Stimulated activated CD8-positive, alpha-beta memory T cell treated with anti-CD3 and anti-CD28 coated beads, Interleukin-15, amount 100 ng/mL, for 48 hours (primary cell): ENCODE measurements around the gene ELP6.
A peak's percentile ranks its signal among the peaks of the same experiment; 100 is the strongest.
"Not testable (repeated sequence)": the region's sequence is repeated elsewhere in the genome, so short reads cannot be mapped to it uniquely, and the experiment has no call there.

ENCODE experiments used
- DNase-seq, 2 donors: peaks; one replicate each; pipeline ENCODE4 v3.0.0-alpha.2; 2020; ENCODE audit warnings: low read depth in 2 of 2

ELP6 gene

GRCh38 chr3:47512416-47513124, 942 bp downstream of the ELP6 start:
- no peak for DNase-seq

DNA sequence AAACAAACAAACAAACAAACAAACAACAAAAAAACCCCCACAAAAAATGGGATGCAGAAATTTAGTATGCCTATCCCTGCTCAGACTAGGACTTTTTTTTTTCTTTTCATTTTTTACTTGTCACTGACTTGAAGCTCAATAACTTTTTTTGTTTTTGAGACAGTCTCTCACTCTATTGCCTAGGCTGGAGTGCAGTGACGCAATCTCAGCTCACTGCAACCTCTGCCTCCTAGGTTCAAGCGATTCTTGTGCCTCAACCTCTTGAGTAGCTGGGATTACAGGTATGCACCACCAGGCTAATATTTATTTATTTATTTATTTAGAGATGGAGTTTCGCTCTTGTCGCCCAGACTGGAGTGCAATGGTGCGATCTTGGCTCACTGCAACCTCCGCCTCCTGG, 8.2 kb downstream of the ELP6 start:
- not testable (repeated sequence) for DNase-seq

- no peak for DNase-seq
These were observed 9.4 kb downstream of the ELP6 start for GRCh38 chr3:47504113-47504512.

GRCh38 chr3:47503033-47503432, 10.5 kb downstream of the ELP6 start:
- DNase-seq: no peak

DNA sequence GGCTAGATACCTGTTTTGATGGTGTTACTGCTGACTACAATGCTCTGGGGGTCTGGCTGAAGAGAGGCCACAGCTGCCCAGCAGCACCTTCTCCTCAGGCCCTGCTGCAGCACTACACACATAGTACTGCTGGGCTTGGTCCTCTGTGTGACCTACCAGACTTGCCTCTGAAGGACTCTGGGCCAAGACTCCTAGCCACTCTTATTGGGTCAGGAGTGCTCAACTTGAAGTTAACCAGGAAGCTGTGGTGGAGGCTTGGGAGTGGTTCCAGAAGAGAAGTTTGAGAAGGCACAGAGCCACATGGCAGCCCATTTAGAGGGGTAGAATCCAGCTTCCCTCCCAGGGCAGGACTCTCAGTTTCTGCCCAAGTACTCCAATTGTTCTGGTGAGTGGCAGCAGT, 16.6 kb downstream of the ELP6 start:
- DNase-seq: no peak

GRCh38 chr3:47495886-47496285, 17.6 kb downstream of the ELP6 start:
- no peak for DNase-seq

DNA sequence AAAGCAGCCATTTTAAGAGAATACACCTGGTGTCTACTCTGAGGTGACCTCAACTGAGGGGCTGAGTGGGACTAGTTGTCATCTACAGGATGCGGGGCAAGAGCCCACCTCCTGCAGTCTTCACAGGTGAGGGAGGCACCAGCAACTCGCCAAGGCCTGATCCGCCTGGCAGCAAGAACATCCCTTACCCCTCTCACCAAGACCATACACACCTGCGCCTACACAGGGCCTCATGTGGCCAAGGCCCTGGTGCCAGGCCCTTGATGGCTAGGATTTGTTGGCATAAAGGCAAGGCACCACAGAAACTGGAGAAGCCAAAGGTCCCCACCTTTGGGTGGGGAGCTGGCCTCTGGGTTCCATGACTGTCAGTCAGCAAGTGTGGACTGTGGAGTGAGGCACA, 18.4 kb downstream of the ELP6 start:
- DNase-seq: no peak

GRCh38 chr3:47491777-47492176, 21.7 kb downstream of the ELP6 start:
- no peak for DNase-seq

GRCh38 chr3:47491186-47491585, 22.3 kb downstream of the ELP6 start:
- no peak for DNase-seq

DNA sequence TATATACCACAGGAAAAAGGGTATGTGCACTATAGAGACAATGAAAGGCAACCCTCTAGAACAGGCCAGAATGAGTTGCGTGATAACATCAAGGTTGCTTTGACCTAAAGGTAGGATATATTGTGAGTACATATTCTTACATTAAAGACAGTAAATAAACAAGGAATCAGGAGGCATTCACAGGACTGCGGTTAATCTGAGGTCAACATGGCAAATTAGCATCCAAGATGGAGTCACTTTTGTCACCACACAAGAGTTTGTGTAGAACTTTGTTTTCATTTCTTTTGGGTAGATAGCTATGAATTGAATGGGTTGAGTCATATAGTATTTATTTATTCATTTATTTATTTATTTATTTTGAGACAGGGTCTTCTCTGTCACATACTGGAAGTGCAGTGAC, 26.2 kb downstream of the ELP6 start:
- no peak for DNase-seq

GRCh38 chr3:47485812-47486211, 27.7 kb downstream of the ELP6 start:
- no peak for DNase-seq

- DNase-seq: no peak
These were observed 31.1 kb downstream of the ELP6 start for GRCh38 chr3:47482366-47482765.

- not testable (repeated sequence) for DNase-seq
These were observed 31.7 kb downstream of the ELP6 start for GRCh38 chr3:47481763-47482162.

DNA sequence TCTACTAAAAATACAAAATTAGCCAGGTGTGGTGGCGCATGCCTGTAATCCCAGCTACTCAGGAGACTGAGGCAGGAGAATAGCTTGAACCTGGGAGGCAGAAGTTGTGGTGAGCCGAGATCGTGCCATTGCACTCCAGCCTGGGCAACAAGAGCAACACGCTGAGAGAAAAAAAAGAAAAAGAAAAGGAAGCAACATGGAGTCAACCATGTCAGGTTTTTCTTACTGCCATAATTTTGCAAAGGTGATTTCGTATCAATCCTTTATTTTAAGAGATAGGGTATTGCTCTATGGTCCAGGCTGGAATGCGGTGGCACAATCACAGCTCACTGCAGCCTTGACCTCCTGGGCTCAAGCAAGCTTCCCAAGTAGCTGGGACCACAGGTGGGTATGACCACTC, 33.2 kb downstream of the ELP6 start:
- not testable (repeated sequence) for DNase-seq

GRCh38 chr3:47479826-47480160, 33.7 kb downstream of the ELP6 start:
- DNase-seq: no peak

DNA sequence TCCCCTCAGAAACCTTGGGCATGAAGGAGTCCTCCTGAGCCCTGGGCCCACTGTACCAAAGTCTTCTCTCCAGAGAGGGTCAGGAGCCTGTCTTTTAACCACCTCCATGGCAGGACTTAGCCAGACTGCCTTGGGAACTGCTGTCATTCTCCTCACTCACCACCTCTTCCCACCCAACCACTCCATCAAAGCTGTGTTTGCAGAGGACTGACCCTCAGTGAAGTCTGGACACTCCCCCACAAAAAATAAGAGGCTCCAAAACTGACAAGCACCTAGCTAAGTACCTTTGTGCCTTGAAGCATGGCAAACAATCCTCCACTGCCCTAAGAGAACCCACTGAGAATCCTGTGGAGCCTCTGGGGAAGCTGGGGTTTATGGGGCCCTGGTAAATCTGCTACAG, 35.5 kb downstream of the ELP6 start:
- DNase-seq: no peak

DNA sequence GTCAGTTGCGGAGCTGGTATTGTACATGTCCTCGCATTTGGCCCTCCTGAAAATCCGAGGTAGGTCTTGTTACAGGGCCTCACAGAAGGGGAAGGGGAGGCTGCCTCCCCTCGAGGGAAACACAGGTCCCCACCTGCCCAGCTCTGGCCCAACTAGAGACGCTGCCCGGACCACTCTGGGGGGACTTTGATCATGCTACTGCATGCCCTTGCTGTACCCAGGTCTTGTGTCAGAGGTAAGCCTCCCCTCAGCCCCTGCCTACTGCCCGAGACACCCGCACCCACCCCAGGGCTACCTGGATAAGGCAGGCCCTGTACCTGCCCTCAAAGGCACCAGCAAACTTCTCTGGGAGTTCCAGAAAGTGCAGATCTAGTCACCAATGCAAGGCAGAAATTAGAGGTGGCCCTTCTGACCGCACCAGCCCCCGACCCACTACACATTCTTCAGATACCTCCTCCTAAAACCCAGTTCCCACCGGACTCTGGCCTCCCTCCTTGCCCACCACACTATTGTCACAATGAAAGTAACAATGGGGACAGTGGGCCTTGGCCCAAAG, 36.8 kb downstream of the ELP6 start:
- DNase-seq: no peak

GRCh38 chr3:47476330-47476626, 37.2 kb downstream of the ELP6 start:
- no peak for DNase-seq

DNA sequence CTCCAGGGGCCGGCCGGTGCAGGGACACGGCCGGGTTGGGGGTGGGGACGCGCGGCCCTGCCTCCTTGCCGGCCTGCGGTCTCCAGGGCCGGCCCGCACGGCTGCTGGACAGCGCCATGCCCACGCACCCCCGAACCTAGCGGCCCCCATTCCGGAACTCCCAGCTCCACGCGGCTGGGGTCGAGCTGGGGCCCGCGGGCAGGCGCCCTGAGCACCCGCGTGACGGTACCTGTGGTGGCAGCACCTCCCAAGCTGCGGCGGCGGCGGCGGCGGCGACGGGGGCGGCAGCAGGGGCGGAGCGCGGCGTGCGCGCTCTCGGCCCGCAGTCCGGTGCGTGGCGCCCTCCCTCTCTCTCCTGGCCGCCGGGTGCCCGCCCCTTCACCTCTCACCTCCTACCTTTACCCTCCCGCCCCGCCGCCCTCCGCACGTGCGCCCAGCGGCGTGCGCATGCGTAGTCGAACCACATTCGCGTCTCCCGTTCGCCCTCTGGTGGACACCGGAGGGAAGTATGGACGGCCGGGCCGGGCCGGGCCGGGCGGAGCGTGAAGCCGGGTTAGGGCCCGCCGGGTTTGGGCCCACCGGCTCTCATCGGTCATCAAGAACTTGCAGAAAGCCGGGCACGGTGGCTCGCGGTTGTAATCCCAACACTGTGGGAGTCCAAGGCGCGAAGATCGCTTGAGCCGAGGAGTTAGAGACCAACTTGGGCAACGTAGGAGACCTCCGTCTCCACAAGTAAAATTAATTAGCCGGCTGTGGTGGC, 37.8 kb downstream of the ELP6 start, which contains the start of gene SCAP:
TSS of gene SCAP (minus strand) at position 372 of the 760 bp plus-strand sequence. CDS start 32,948 bp downstream, outside the sequence.
- peak; percentile 91 to 92 for DNase-seq

DNA sequence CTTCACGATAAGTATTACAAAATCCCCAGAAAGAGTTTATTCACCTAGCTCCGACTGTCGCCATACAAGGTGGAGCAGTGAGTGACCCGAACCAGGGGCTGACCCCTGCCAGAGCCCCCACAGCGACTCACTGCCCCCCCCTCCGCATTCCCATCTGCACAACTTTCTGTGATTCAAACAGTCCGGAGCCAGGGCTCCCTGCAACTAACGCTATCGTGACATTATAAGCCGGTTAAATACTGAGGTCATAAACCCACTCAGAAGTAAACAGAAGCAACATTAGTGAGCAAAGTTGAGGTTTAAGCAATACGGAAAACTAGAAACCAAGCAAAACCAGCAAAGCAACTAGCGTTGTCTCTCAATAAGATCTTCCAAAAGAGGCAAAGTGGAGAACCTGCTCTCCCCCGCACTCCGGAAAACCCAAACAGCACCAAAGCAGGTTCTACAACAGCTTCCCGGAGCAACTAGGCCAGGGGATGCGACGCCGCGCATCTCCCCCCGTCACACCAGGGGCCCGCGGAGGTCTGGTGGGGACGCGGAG, 38.4 kb downstream of the ELP6 start:
- no peak for DNase-seq

- no peak for DNase-seq
These were observed 40.1 kb downstream of the ELP6 start for GRCh38 chr3:47473391-47473790.

DNA sequence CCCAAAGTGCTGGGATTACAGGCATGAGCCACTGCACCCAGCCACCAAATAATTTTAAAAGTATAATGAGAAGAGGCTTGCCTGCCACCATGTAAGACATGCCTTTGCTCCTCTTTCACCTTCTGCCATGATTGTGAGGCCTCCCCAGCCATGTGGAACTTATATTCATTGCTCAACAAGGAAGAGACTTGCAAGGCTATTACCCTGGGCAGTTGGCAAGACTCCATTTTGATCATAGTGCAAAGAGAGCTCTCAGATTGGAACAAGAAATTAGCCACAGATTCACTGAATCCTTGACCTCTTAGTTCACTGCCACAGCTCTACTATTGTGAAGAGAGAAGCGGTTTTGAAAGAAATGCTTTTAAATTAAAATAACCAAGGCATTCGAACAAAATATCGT, 43.9 kb downstream of the ELP6 start:
- DNase-seq: no peak

- not testable (repeated sequence) for DNase-seq
These were observed 45.2 kb downstream of the ELP6 start for GRCh38 chr3:47468315-47468714.
